Aorta (tissue), 5 donors: ENCODE data around the gene ROBO1. TPM values are rescaled to one million over a fixed set of nuclear protein-coding genes. Genes with fewer than 3 reads are reported as not detected.

Source experiments
- ATAC-seq: fragments of 200-7000 bp; cut with Tn5 transposase; one replicate; pipeline ENCODE4 v1.9.1; 2022; ENCODE audit warnings: moderate library complexity; ENCODE audit not compliant: low FRiP score
- DNase-seq, 2 donors: peaks; one replicate each; pipeline ENCODE4 v3.0.0-alpha.2; 2020
- H3K27ac ChIP-seq, 2 donors: one replicate each; pipeline ENCODE4 v1.5.1; 2013; ENCODE audit warnings: low read length in 2 of 2, mild to moderate bottlenecking in 2 of 2, moderate library complexity in 2 of 2, control low read depth in 1 of 2, inconsistent platforms in 1 of 2, low read depth in 1 of 2
- H3K27me3 ChIP-seq, 2 donors: one replicate each; pipeline ENCODE4 v1.6.1; 2013; ENCODE audit warnings: control low read depth in 1 of 2, low read length in 1 of 2, mild to moderate bottlenecking in 1 of 2, moderate library complexity in 1 of 2; ENCODE audit not compliant: insufficient read depth in 2 of 2, control insufficient read depth in 1 of 2
- H3K36me3 ChIP-seq, 2 donors: one replicate each; pipeline ENCODE4 v1.6.1; 2013; ENCODE audit warnings: control low read depth in 1 of 2, low read length in 1 of 2, mild to moderate bottlenecking in 1 of 2; ENCODE audit not compliant: insufficient read depth in 2 of 2, control insufficient read depth in 1 of 2
- H3K4me1 ChIP-seq, 2 donors: one replicate each; pipeline ENCODE4 v1.6.1; 2013; ENCODE audit warnings: low read length in 2 of 2, control low read depth in 1 of 2, mild to moderate bottlenecking in 1 of 2, moderate library complexity in 1 of 2; ENCODE audit not compliant: insufficient read depth in 2 of 2, control insufficient read depth in 1 of 2
- H3K4me3 ChIP-seq, 2 donors: one replicate each; pipeline ENCODE4 v1.5.1; 2013; ENCODE audit warnings: low read length in 2 of 2, control low read depth in 1 of 2, mild to moderate bottlenecking in 1 of 2
- H3K9me3 ChIP-seq: one replicate; pipeline ENCODE4 v1.6.1; 2013; ENCODE audit warnings: mild to moderate bottlenecking, low read length; ENCODE audit not compliant: control insufficient read depth
- whole genome bisulfite sequencing, 2 donors: extraction: QIAGEN DNeasy Blood & Tissue Kit; methylation state at CpG; one replicate each; pipeline ENCODE4 v1.1.7; 2013; 5-methylcytosine and 5-hydroxymethylcytosine counted together
- intact Hi-C, 2 donors: fragments of 100-400 bp; cut with DNase I; formaldehyde crosslinking; loops; one replicate each; pipeline versions ENCODE4 v1.14.2 to v1.15.0; 2022
- polyA plus RNA-seq, 2 donors: library from polyadenylated mRNA; stranded (reverse); fragments of 200-250 nt; gene quantifications; one replicate each; pipeline ENCODE4 v1.2.3, GENCODE V29; 2013
- total RNA-seq, 2 donors: library from RNA; stranded (reverse); fragmentation: NEBNext Ultra II Directional; extraction: Animal tissue kit (Norgen Biotek cat#: 25700); gene quantifications; one replicate each; pipeline ENCODE4 v1.2.1, GENCODE V29; 2021
- donor health status: healthy with polysubstance abuse.
- donor health status: Bipolar disorder and iron deficiency.
- donor health status: DM: no; HTN: no; CAD: no.
- donor health status: DM: no; HTN: no; CAD: no.
- donor health status: DM: yes; HTN: yes; CAD: no.

The ROBO1 gene
- total and polyA plus RNA-seq, 4 donors: 2.1 to 33.1 (median 16.6) TPM

- intact Hi-C loops: no loop called here
Observed at GRCh38 chr3:78736863-78737262, 1030.9 kb downstream of the ROBO1 start.

GRCh38 chr3:78734048-78734637 is 1033.7 kb downstream of the ROBO1 start:
- Histone ChIP-seq H3K9me3 (no peaks in the 10 kb centered on the region), H3K36me3 (no peaks in the 10 kb centered on the region), H3K4me3 (no peak overlapping the region), H3K27me3 (no peaks in the 10 kb centered on the region), H3K27ac (no peak overlapping the region), H3K4me1 (no peaks in the 10 kb centered on the region)
- 90 to 92% methylated on average over 3 of the region's 3 CpGs for WGBS, 2 donors
- ATAC-seq (no peak), DNase-seq (no peak)
- intact Hi-C loops: no loop called here

More at GRCh38 chr3:78736863-78737262, 1030.9 kb downstream of the ROBO1 start:
- H3K36me3 ChIP-seq: no peaks in the 10 kb centered on the region
- H3K27me3 ChIP-seq: no peaks in the 10 kb centered on the region
- DNase-seq (no peak), ATAC-seq (no peak)
- 78 to 86% methylated on average over 2 of the region's 2 CpGs for WGBS, 2 donors
- H3K4me1 ChIP-seq: no peaks in the 10 kb centered on the region
- no peaks in the 10 kb centered on the region for H3K9me3 ChIP-seq
- H3K4me3 ChIP-seq: no peak overlapping the region
- H3K27ac ChIP-seq: no peak overlapping the region

GRCh38 chr3:78732893-78733292 is 1034.9 kb downstream of the ROBO1 start:
- no peak for DNase-seq
- Histone ChIP-seq H3K36me3 (no peaks in the 10 kb centered on the region), H3K27ac (no peak overlapping the region), H3K27me3 (no peaks in the 10 kb centered on the region), H3K4me3 (no peak overlapping the region), H3K4me1 (peaks cover 0 to 4% of the 10 kb centered on the region in 2 donors), H3K9me3 (no peaks in the 10 kb centered on the region)
- 91 to 95% methylated on average over 1 of the region's 1 CpG for WGBS, 2 donors
- no peak for ATAC-seq
- intact Hi-C loops: no loop called here

- no peak for DNase-seq
- H3K27me3 ChIP-seq: no peaks in the 10 kb centered on the region
- intact Hi-C loops: no loop called here
- H3K4me1 ChIP-seq: peaks cover 0 to 4% of the 10 kb centered on the region in 2 donors
- H3K27ac ChIP-seq: no peak overlapping the region
- H3K36me3 ChIP-seq: no peaks in the 10 kb centered on the region
- H3K4me3 ChIP-seq: no peak overlapping the region
- WGBS, 2 donors: 95 to 97% methylated on average over 1 of the region's 1 CpG
- no peak for ATAC-seq
- H3K9me3 ChIP-seq: no peaks in the 10 kb centered on the region
Observed at GRCh38 chr3:78732471-78732870, 1035.3 kb downstream of the ROBO1 start.

- 44% methylated on average over 1 of the region's 1 CpG; no CpG with 5 or more reads in 1 of the 2 donors for WGBS, 2 donors
- intact Hi-C loops: no loop called here
- Histone ChIP-seq H3K27me3 (no peaks in the 10 kb centered on the region), H3K36me3 (no peaks in the 10 kb centered on the region), H3K9me3 (no peaks in the 10 kb centered on the region), H3K4me3 (no peak overlapping the region), H3K27ac (no peak overlapping the region), H3K4me1 (peaks cover 0 to 4% of the 10 kb centered on the region in 2 donors)
- no peak for ATAC-seq
- no peak for DNase-seq
Observed at GRCh38 chr3:78729946-78730345, 1037.9 kb downstream of the ROBO1 start.

- 33 to 43% methylated on average over 5 of the region's 5 CpGs for WGBS, 2 donors
- DNase-seq: peak in 1 of 2 donors; percentile 57
Observed at GRCh38 chr3:78728406-78729145, 1039.2 kb downstream of the ROBO1 start.

GRCh38 chr3:78726545-78726944 is 1041.3 kb downstream of the ROBO1 start:
- DNase-seq: no peak
- Histone ChIP-seq H3K4me3 (no peak overlapping the region), H3K27me3 (no peaks in the 10 kb centered on the region), H3K36me3 (no peaks in the 10 kb centered on the region), H3K9me3 (no peaks in the 10 kb centered on the region), H3K4me1 (peaks cover 0 to 4% of the 10 kb centered on the region in 2 donors), H3K27ac (no peak overlapping the region)
- 89 to 91% methylated on average over 3 of the region's 3 CpGs for WGBS, 2 donors
- intact Hi-C loops: no loop called here
- ATAC-seq: no peak

More at GRCh38 chr3:78728406-78729145, 1039.2 kb downstream of the ROBO1 start:
- peaks cover 0 to 4% of the 10 kb centered on the region in 2 donors for H3K4me1 ChIP-seq
- no peaks in the 10 kb centered on the region for H3K36me3 ChIP-seq
- ATAC-seq: peak; percentile 56
- H3K27me3 ChIP-seq: no peaks in the 10 kb centered on the region
- H3K4me3 ChIP-seq: no peak overlapping the region
- H3K27ac ChIP-seq: no peak overlapping the region
- H3K9me3 ChIP-seq: no peaks in the 10 kb centered on the region
- intact Hi-C loops: no loop called here

- WGBS, 2 donors: 97 to 98% methylated on average over 2 of the region's 2 CpGs
- no peaks in the 10 kb centered on the region for H3K36me3 ChIP-seq
- ATAC-seq: no peak
- no peak overlapping the region for H3K27ac ChIP-seq
- peaks cover 0 to 4% of the 10 kb centered on the region in 2 donors for H3K4me1 ChIP-seq
- no peak overlapping the region for H3K4me3 ChIP-seq
- intact Hi-C loops: no loop called here
- DNase-seq: no peak
- no peaks in the 10 kb centered on the region for H3K9me3 ChIP-seq
- no peaks in the 10 kb centered on the region for H3K27me3 ChIP-seq
Observed at GRCh38 chr3:78725703-78726246, 1042.0 kb downstream of the ROBO1 start.
